ENCODE measurements around the gene FAM107B. TPM values are rescaled to one million over a fixed set of nuclear protein-coding genes. Genes with fewer than 3 reads are reported as not detected.

FAM107B gene
- total and polyA plus RNA-seq, 4 experiments from 2014 or later: 191 to 346 (median 238) TPM

DNA sequence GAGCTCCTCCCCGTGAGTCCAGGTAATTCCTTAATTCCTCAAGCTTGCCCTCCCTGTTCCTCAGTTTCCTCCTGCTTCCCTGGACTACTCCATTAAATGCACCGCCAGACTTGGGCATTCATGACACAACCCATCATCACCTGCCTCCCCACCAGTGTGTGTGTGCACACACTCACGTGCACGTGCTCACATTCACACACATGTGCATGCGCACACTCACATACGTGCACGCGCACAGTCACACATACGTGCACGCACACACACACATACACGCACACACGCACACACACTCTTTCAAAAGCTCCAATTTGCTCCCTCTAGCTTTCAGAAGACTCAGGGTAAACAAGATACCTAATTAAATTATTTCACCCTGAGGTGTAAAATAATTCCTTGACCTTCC, 216.7 kb downstream of the FAM107B start:
- no peaks in the 10 kb centered on the region for H3K36me3 ChIP-seq (ENCODE audit: insufficient read depth, low read length)
- H3K27ac ChIP-seq (ENCODE audit: low read depth, low read length): peak overlapping the region; percentile 65
- H3K4me3 Mint-ChIP-seq: peak overlapping the region in 5 of 8 donors; percentile 32 to 87 (median 75)

DNA sequence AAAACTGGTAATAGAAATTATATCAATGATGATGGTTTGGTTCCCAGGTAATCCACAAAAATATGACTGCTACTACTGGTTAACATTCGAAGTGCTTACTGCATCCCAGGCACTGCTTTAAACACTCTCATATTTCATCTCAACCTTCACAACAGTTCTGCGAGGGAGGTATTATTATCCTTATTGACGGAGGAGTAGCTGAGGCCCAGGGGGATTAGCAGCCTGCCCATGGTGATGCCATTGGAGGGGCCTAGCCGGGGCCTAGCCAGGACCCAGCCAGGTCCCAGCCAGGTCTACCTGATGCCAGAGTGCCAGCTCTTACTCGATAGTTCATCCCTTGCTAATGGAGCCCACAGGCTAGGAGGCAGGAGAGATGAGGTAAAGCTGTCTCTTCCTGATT, 217.1 kb downstream of the FAM107B start:
- Mint-ChIP-seq H3K27me3 (no peaks in the 10 kb centered on the region), H3K4me3 (peak overlapping the region in 4 of 8 donors; percentile 32 to 87 (median 77)), H3K4me1 (peaks cover 79 to 99% (median 89%) of the 10 kb centered on the region in 4 donors), H3K36me3 (peaks cover 21 to 50% of the 10 kb centered on the region in 2 donors), H3K9me3 (peaks cover 0 to 6% (median 0%) of the 10 kb centered on the region in 8 donors), H3K27ac (peak overlapping the region in 5 of 7 donors; percentile 93 to 99 (median 96))
- intact Hi-C loops (cut with micrococcal nuclease): no loop called here
- Histone ChIP-seq H3K4me1 (ENCODE audit: insufficient read depth, low read length) (peaks cover 100% of the 10 kb centered on the region), H3K9me3 (ENCODE audit: control insufficient read depth in 1 of 2, low read length in 2 of 2) (no peaks in the 10 kb centered on the region), H3K4me3 (ENCODE audit: low read length in 2 of 2) (no peak overlapping the region), H3K36me3 (ENCODE audit: insufficient read depth, low read length) (no peaks in the 10 kb centered on the region), H3K27me3 (ENCODE audit: insufficient read depth, low read length) (no peaks in the 10 kb centered on the region), H3K27ac (ENCODE audit: low read depth, low read length) (peak overlapping the region; percentile 65)
- POLR2A ChIA-PET (ENCODE audit: partially characterized antibody): interaction anchor here (1.1 to 21.2 kb wide), 10 partner anchors 10 to 281 kb away, joined by 4 to 640 read pairs (median 8); partner anchors contain the start of genes CDNF, HSPA14 and MSANTD7
- CTCF ChIA-PET (ENCODE audit: partially characterized antibody): interaction anchor here (0.7 to 4.7 kb wide), 9 partner anchors 10 to 267 kb away, joined by 3 to 35 read pairs (median 4); no protein-coding TSS in a partner anchor
- DNase-seq: no peak

More for the DNA sequence above, 216.7 kb downstream of the FAM107B start:
- no peak for DNase-seq
- H3K27me3 ChIP-seq (ENCODE audit: insufficient read depth, low read length): no peaks in the 10 kb centered on the region
- H3K9me3 ChIP-seq (ENCODE audit: control insufficient read depth in 1 of 2, low read length in 2 of 2): no peaks in the 10 kb centered on the region
- Mint-ChIP-seq H3K27ac (peak overlapping the region; percentile 65 to 99 (median 94)), H3K9me3 (peaks cover 0 to 6% (median 0%) of the 10 kb centered on the region in 8 donors), H3K4me1 (peaks cover 80 to 99% (median 89%) of the 10 kb centered on the region in 4 donors), H3K27me3 (no peaks in the 10 kb centered on the region), H3K36me3 (peaks cover 17 to 50% of the 10 kb centered on the region in 2 donors)
- no peak overlapping the region for H3K4me3 ChIP-seq (ENCODE audit: low read length in 2 of 2)
- POLR2A ChIA-PET (ENCODE audit: partially characterized antibody): interaction anchor here (1.0 to 21.2 kb wide), 10 partner anchors 9 to 280 kb away, joined by 4 to 640 read pairs (median 8); partner anchors contain the start of genes CDNF, HSPA14 and MSANTD7
- CTCF ChIA-PET (ENCODE audit: partially characterized antibody): interaction anchor here (0.7 to 4.7 kb wide), 9 partner anchors 8 to 267 kb away, joined by 3 to 35 read pairs (median 4); no protein-coding TSS in a partner anchor
- intact Hi-C loops (cut with micrococcal nuclease): no loop called here
- H3K4me1 ChIP-seq (ENCODE audit: insufficient read depth, low read length): peaks cover 100% of the 10 kb centered on the region

DNA sequence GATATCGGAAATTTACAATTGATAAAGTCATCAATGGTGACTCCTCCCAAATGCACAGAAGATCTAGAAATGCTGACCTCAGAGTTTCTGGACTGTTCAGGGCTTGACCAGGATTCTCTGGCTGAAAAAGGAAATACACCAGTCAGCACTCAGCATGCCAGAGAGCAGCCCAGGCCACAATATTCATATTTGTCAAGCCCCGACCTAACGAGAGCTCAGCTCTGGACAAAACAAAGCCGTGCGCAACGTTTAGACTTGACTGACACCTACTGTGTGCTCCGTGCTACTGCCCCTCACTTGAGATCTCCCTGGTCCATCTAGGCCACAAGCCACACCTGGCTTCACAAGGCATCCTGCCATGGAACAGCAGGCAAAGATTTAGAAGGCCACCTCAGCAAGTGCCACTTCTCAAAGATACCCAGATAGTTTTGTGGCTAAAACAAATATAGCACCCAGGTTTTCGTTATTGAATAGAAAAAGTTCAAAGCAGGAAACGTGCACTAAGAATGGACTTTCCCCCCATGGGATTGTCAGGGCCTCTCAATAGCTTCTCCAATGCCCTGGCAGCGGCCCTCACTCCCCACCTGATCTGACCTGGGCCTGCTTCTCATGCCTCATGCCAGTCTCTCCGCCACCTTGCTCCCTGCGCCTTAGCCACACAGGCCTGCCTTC, 218.3 kb downstream of the FAM107B start:
- Histone ChIP-seq H3K4me3 (ENCODE audit: low read length in 2 of 2) (no peak overlapping the region), H3K36me3 (ENCODE audit: insufficient read depth, low read length) (peaks cover 5% of the 10 kb centered on the region), H3K27me3 (ENCODE audit: insufficient read depth, low read length) (no peaks in the 10 kb centered on the region), H3K27ac (ENCODE audit: low read depth, low read length) (peak overlapping the region; percentile 65), H3K9me3 (ENCODE audit: control insufficient read depth in 1 of 2, low read length in 2 of 2) (no peaks in the 10 kb centered on the region), H3K4me1 (ENCODE audit: insufficient read depth, low read length) (peaks cover 100% of the 10 kb centered on the region)
- Mint-ChIP-seq H3K9me3 (peaks cover 0 to 6% (median 0%) of the 10 kb centered on the region in 8 donors), H3K27ac (peak overlapping the region; percentile 93 to 97 (median 94)), H3K27me3 (no peaks in the 10 kb centered on the region), H3K4me1 (peaks cover 80 to 99% (median 89%) of the 10 kb centered on the region in 4 donors), H3K36me3 (peaks cover 30 to 57% of the 10 kb centered on the region in 2 donors), H3K4me3 (peak overlapping the region; percentile 53 to 87 (median 75))
- ChIA-PET POLR2A (ENCODE audit: partially characterized antibody) (interaction anchor here (1.0 to 21.2 kb wide), 13 partner anchors 8 to 322 kb away, joined by 3 to 640 read pairs (median 7); partner anchors contain the start of genes CDNF, HSPA14, MSANTD7 and SUV39H2), CTCF (ENCODE audit: partially characterized antibody) (interaction anchor here (0.8 to 4.7 kb wide), 10 partner anchors 11 to 267 kb away, joined by 3 to 35 read pairs (median 4); no protein-coding TSS in a partner anchor)
- DNase-seq: peak in 4 of 5 donors; percentile 34 to 64 (median 47)
- intact Hi-C loops (cut with micrococcal nuclease): loop anchor here (1.0 kb wide), 1 partner anchor 57 kb away; no protein-coding TSS in a partner anchor

DNA sequence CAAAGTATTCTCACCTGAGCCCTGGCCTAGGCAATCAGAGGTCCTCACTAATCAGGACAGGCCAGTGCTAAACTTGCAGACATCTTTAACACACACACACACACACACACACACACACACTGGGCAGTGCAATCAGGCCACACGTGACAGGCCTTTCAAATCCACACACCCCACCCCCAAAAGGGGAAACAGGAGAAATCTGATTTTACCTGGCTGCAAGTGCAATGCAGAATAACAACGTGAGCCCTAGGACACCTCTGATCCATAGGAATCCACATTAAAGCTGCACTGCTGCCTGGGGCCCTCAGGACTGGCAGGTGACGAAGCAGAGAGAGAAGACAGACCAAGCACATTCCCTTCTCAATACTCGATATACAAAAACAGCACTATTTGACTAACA, 218.9 kb downstream of the FAM107B start:
- no peaks in the 10 kb centered on the region for H3K27me3 ChIP-seq (ENCODE audit: insufficient read depth, low read length)
- H3K27ac ChIP-seq (ENCODE audit: low read depth, low read length): peak overlapping the region; percentile 65
- peak overlapping the region in 7 of 8 donors; percentile 65 to 87 (median 79) for H3K4me3 Mint-ChIP-seq
- peaks cover 30 to 56% of the 10 kb centered on the region in 2 donors for H3K36me3 Mint-ChIP-seq
- H3K27me3 Mint-ChIP-seq: no peaks in the 10 kb centered on the region
- peaks cover 75 to 99% (median 87%) of the 10 kb centered on the region in 4 donors for H3K4me1 Mint-ChIP-seq
- peak overlapping the region; percentile 93 to 97 (median 94) for H3K27ac Mint-ChIP-seq
- no peak overlapping the region for H3K4me3 ChIP-seq (ENCODE audit: low read length in 2 of 2)
- intact Hi-C loops (cut with micrococcal nuclease): loop anchor here (1.0 kb wide), 1 partner anchor 57 kb away; no protein-coding TSS in a partner anchor
- CTCF ChIA-PET (ENCODE audit: partially characterized antibody): interaction anchor here (0.8 to 4.7 kb wide), 8 partner anchors 13 to 268 kb away, joined by 3 to 35 read pairs (median 4); no protein-coding TSS in a partner anchor
- no peak for DNase-seq
- H3K9me3 Mint-ChIP-seq: peaks cover 0 to 5% (median 0%) of the 10 kb centered on the region in 8 donors
- POLR2A ChIA-PET (ENCODE audit: partially characterized antibody): interaction anchor here (1.0 to 21.2 kb wide), 10 partner anchors 9 to 323 kb away, joined by 3 to 640 read pairs (median 7); partner anchors contain the start of gene SUV39H2
- peaks cover 100% of the 10 kb centered on the region for H3K4me1 ChIP-seq (ENCODE audit: insufficient read depth, low read length)
- H3K36me3 ChIP-seq (ENCODE audit: insufficient read depth, low read length): peaks cover 5% of the 10 kb centered on the region
- H3K9me3 ChIP-seq (ENCODE audit: control insufficient read depth in 1 of 2, low read length in 2 of 2): no peaks in the 10 kb centered on the region

DNA sequence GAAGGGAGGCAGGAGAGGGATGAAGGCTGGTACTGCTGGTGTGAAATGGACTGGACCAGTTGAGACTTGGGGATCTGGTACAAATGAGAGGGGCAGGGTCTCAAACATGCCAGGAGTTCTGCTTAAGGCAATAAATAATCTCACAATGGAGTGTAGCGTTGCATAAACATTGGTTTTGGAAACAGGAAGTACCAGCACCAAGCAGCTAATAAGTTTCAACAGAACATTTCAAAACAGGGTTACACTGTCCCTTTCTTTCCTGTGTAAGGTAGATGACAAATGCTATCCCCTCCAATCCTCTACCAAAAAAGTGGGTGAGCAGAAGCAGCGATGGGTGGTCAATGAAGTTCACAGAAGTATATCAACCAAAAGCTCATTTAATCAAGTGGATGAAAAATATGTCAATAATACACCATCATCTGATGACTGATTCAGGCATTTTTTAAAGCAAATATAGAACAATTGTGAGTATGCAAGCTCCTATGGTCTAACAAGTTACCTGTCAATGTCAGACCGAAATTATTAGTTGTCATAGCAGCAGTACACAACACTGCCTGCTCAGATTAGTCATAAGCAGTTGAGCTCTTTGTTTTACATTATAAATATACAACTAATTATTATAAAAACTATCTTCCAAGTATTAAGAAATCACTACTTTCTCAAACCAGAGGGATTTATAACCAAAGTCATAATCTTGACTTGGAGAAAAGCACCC, 220.0 kb downstream of the FAM107B start:
- H3K27ac ChIP-seq (ENCODE audit: low read depth, low read length): peak overlapping the region; percentile 65
- no peaks in the 10 kb centered on the region for H3K9me3 ChIP-seq (ENCODE audit: control insufficient read depth in 1 of 2, low read length in 2 of 2)
- Mint-ChIP-seq H3K27me3 (no peaks in the 10 kb centered on the region), H3K9me3 (peaks cover 0 to 5% (median 0%) of the 10 kb centered on the region in 8 donors), H3K4me1 (peaks cover 73 to 99% (median 86%) of the 10 kb centered on the region in 4 donors), H3K36me3 (peaks cover 25 to 60% of the 10 kb centered on the region in 2 donors), H3K4me3 (peak overlapping the region; percentile 4 to 88 (median 76)), H3K27ac (peak overlapping the region; percentile 80 to 96 (median 93))
- ChIA-PET CTCF (ENCODE audit: partially characterized antibody) (interaction anchor here (0.6 to 6.6 kb wide), 14 partner anchors 8 to 359 kb away, joined by 3 to 49 read pairs (median 4); partner anchors contain the start of gene CDNF), POLR2A (ENCODE audit: partially characterized antibody) (interaction anchor here (0.9 to 5.3 kb wide), 16 partner anchors 9 to 324 kb away, joined by 3 to 50 read pairs (median 5); partner anchors contain the start of genes CDNF, HSPA14, MSANTD7 and SUV39H2)
- intact Hi-C loops (cut with micrococcal nuclease): no loop called here
- DNase-seq: peak in 3 of 5 donors; percentile 37 to 66 (median 42)
- peaks cover 9% of the 10 kb centered on the region for H3K36me3 ChIP-seq (ENCODE audit: insufficient read depth, low read length)
- no peak overlapping the region for H3K4me3 ChIP-seq (ENCODE audit: low read length in 2 of 2)
- H3K27me3 ChIP-seq (ENCODE audit: insufficient read depth, low read length): no peaks in the 10 kb centered on the region
- peaks cover 100% of the 10 kb centered on the region for H3K4me1 ChIP-seq (ENCODE audit: insufficient read depth, low read length)

DNA sequence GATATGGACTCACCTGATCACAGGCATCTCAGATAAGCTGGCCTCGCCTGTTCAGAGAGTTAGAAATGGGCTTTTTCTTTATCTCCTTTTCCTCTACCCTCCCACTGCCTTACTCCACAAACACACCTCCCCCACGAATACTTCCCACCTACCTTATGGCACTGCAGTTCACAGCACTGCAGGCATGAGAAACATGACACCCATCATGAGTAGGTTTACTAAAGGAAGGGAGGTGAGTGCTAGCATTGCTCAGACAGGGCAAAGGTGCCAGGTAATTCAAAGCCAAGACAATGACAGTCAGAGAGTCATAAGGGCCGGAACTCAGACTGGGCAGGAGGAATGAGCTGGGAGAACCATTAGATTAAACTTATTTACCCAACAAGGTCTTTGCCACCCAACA, 220.6 kb downstream of the FAM107B start:
- intact Hi-C loops (cut with micrococcal nuclease): no loop called here

More for the DNA sequence above, 220.6 kb downstream of the FAM107B start:
- Histone ChIP-seq H3K4me3 (ENCODE audit: low read length in 2 of 2) (no peak overlapping the region), H3K27me3 (ENCODE audit: insufficient read depth, low read length) (no peaks in the 10 kb centered on the region), H3K4me1 (ENCODE audit: insufficient read depth, low read length) (peaks cover 100% of the 10 kb centered on the region), H3K9me3 (ENCODE audit: control insufficient read depth in 1 of 2, low read length in 2 of 2) (no peaks in the 10 kb centered on the region), H3K36me3 (ENCODE audit: insufficient read depth, low read length) (peaks cover 11% of the 10 kb centered on the region), H3K27ac (ENCODE audit: low read depth, low read length) (peak overlapping the region; percentile 57)
- Mint-ChIP-seq H3K36me3 (peaks cover 27 to 66% of the 10 kb centered on the region in 2 donors), H3K4me3 (peak overlapping the region; percentile 7 to 88 (median 76)), H3K9me3 (peaks cover 0 to 5% (median 0%) of the 10 kb centered on the region in 8 donors), H3K27ac (peak overlapping the region; percentile 80 to 96 (median 93)), H3K4me1 (peaks cover 76 to 100% (median 87%) of the 10 kb centered on the region in 4 donors), H3K27me3 (no peaks in the 10 kb centered on the region)
- POLR2A ChIA-PET (ENCODE audit: partially characterized antibody): interaction anchor here (0.9 to 5.3 kb wide), 17 partner anchors 9 to 325 kb away, joined by 3 to 50 read pairs (median 5); partner anchors contain the start of genes CDNF, HSPA14, MSANTD7 and SUV39H2
- CTCF ChIA-PET (ENCODE audit: partially characterized antibody): interaction anchor here (0.8 to 6.6 kb wide), 12 partner anchors 8 to 358 kb away, joined by 3 to 49 read pairs (median 4); partner anchors contain the start of gene CDNF
- no peak for DNase-seq
